Stomach (tissue), 9 donors: Measurements from ENCODE around the gene PRKACG. TPM values are rescaled to one million over a fixed set of nuclear protein-coding genes. Genes with fewer than 3 reads are reported as not detected.
A peak's percentile ranks its signal among the peaks of the same experiment; 100 is the strongest.

Source experiments
- DNase-seq, 2 donors: peaks; one replicate each; pipeline versions ENCODE4 v3.0.0 to v3.0.0-alpha.2; 2013 to 2019
- H3K27ac ChIP-seq, 5 donors: fragments of 200-600 bp in 4 of 5; sonication (generic) in 4 of 5; one replicate each; pipeline ENCODE4 v1.5.1; 2013 to 2019; ENCODE audit warnings: mild to moderate bottlenecking in 1 of 5, moderate library complexity in 1 of 5
- H3K27me3 ChIP-seq, 3 donors: fragments of 200-600 bp; sonication (generic); one replicate each; pipeline ENCODE4 v1.5.1; 2017 to 2019; ENCODE audit warnings: mixed run types in 1 of 3
- H3K36me3 ChIP-seq, 4 donors: fragments of 200-600 bp; sonication (generic); 1 replicate in 3 of 4; 2 replicates in 1 of 4; pipeline ENCODE4 v1.5.1; 2016 to 2019
- H3K4me1 ChIP-seq, 4 donors: fragments of 200-600 bp; sonication (generic); one replicate each; pipeline ENCODE4 v1.5.1; 2016 to 2019
- H3K4me3 ChIP-seq, 4 donors: fragments of 200-600 bp; sonication (generic) in 3 of 4; one replicate each; pipeline ENCODE4 v1.5.1; 2016 to 2019; ENCODE audit warnings: mild to moderate bottlenecking in 1 of 4
- H3K9me3 ChIP-seq, 4 donors: fragments of 200-600 bp; sonication (generic); one replicate each; pipeline ENCODE4 v1.5.1; 2016 to 2019
- EP300 ChIP-seq: sonication (generic); formaldehyde crosslinking; IDR thresholded peaks from one replicate; pipeline ENCODE4 v1.6.1; 2017; ENCODE audit warnings: antibody characterized with exemption
- POLR2A ChIP-seq, 4 donors: fragments of 450-650 bp; IDR thresholded peaks; one replicate each; pipeline ENCODE4 v1.6.1; 2016; ENCODE audit warnings: antibody characterized with exemption in 4 of 4, control low read depth in 2 of 4, mild to moderate bottlenecking in 1 of 4, moderate library complexity in 1 of 4
- POLR2AphosphoS5 ChIP-seq, 3 donors: sonication (generic); formaldehyde crosslinking; IDR thresholded peaks; one replicate each; pipeline ENCODE4 v1.6.1; 2016; ENCODE audit warnings: antibody characterized with exemption in 3 of 3
- WGBS, 5 donors: extraction: QIAGEN DNeasy Blood & Tissue Kit in 3 of 5; methylation state at CpG; one replicate each; pipeline versions ENCODE4 v1.1.5 to v1.1.7; 2013 to 2018; 5-methylcytosine and 5-hydroxymethylcytosine counted together
- intact Hi-C: fragments of 100-400 bp; cut with DNase I; formaldehyde crosslinking; loops from one replicate; pipeline ENCODE4 v1.15.1; 2023; ENCODE audit warnings: low total_unique reads
- polyA plus RNA-seq, 3 donors: library from polyadenylated mRNA; stranded (reverse); fragments of 200-250 nt; gene quantifications; one replicate each; pipeline ENCODE4 v1.2.3, GENCODE V29; 2013
- total RNA-seq, 5 donors: library from RNA; depleted of rRNA; stranded (reverse); fragments of >200 nt; gene quantifications; one replicate each; pipeline versions ENCODE4 v1.1.0 to v1.2.3, GENCODE V29; 2014 to 2016
- TF ChIP-seq, protein P1 (sequence below), 7 experiments: fragments of 450-650 bp in 4 of 7; fragments of 200-600 bp in 3 of 7; sonication (generic) in 3 of 7; IDR thresholded peaks; one replicate each; pipeline ENCODE4 v1.5.1; 2016 to 2019; ENCODE audit warnings: antibody characterized with exemption in 7 of 7, control low read depth in 2 of 7, mild to moderate bottlenecking in 1 of 7
- donor health status: healthy with polysubstance abuse.
- donor health status: Bipolar disorder and iron deficiency.
- donor health status: healthy.

The PRKACG gene
- total and polyA plus RNA-seq, 8 donors, result not detected

DNA sequence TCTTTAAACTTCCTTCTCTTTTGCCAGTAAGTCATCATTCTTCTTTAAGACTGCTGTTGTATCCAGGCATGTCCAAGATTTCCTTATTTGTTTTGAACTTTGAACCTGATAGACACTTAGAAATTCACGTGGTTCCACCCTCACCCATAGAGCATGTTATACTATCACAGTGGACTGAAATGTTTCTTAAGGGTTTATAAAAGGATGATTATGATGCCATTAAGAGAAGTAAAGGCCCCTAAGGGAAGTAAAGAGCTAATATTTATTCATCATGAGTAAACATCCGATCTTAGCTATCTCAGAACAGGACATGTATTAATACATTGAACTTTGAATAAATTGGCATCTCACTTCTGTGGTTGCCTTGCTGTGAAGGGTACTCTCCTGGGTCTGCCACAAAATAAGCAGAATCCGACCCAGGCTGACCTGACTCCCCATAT, 49.8 kb downstream of the PRKACG start:
- Histone ChIP-seq H3K4me3 (no peak overlapping the region), H3K27ac (peak overlapping the region in 2 of 5 donors; percentile 27 to 63), H3K27me3 (no peaks in the 10 kb centered on the region), H3K4me1 (peaks cover 4 to 21% (median 16%) of the 10 kb centered on the region in 4 donors), H3K36me3 (no peaks in the 10 kb centered on the region), H3K9me3 (no peaks in the 10 kb centered on the region)
- 17 to 55% (median 24%) methylated on average over 3 of the region's 3 CpGs for WGBS, 5 donors
- peak in 1 of 2 donors; percentile 27 for DNase-seq
- intact Hi-C loops, result no loop called here
- TF ChIP-seq EP300, result no peak
- no peak for TF ChIP-seq POLR2AphosphoS5 (IDR thresholded peaks at IDR 0.05)
- no peak for TF ChIP-seq POLR2A (IDR thresholded peaks at IDR 0.05)
- TF ChIP-seq, protein P1, sequence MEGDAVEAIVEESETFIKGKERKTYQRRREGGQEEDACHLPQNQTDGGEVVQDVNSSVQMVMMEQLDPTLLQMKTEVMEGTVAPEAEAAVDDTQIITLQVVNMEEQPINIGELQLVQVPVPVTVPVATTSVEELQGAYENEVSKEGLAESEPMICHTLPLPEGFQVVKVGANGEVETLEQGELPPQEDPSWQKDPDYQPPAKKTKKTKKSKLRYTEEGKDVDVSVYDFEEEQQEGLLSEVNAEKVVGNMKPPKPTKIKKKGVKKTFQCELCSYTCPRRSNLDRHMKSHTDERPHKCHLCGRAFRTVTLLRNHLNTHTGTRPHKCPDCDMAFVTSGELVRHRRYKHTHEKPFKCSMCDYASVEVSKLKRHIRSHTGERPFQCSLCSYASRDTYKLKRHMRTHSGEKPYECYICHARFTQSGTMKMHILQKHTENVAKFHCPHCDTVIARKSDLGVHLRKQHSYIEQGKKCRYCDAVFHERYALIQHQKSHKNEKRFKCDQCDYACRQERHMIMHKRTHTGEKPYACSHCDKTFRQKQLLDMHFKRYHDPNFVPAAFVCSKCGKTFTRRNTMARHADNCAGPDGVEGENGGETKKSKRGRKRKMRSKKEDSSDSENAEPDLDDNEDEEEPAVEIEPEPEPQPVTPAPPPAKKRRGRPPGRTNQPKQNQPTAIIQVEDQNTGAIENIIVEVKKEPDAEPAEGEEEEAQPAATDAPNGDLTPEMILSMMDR (IDR thresholded peaks at IDR 0.05), result no peak

DNA sequence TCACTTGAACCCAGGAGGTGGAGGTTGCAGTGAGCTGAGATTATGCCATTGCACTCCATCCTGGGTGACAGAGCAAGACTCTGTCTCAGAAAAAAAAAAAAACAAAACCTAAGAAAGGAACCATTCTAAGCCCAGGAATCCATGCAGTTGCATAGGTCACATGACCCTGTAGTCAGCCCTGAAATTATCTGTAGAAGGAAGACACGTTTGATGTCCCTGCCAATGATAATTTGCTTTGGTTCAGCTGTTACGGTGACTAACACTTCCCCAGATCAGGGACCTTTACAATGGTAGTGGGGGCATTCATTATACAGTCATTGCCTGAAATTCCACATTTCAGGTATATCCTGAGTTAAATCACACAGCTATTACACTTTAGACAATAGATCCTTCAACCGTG, 50.5 kb downstream of the PRKACG start:
- Histone ChIP-seq H3K27ac (peak overlapping the region in 2 of 5 donors; percentile 27 to 63), H3K4me3 (no peak overlapping the region), H3K9me3 (no peaks in the 10 kb centered on the region), H3K27me3 (no peaks in the 10 kb centered on the region), H3K4me1 (peaks cover 4 to 21% (median 16%) of the 10 kb centered on the region in 4 donors), H3K36me3 (no peaks in the 10 kb centered on the region)
- no peak for DNase-seq
- intact Hi-C loops, result no loop called here
- 46 to 67% (median 57%) methylated on average over 3 of the region's 3 CpGs for whole genome bisulfite sequencing, 5 donors
- TF ChIP-seq POLR2A (IDR thresholded peaks at IDR 0.05) (no peak), EP300 (no peak), POLR2AphosphoS5 (IDR thresholded peaks at IDR 0.05) (no peak)
- TF ChIP-seq, protein P1 (IDR thresholded peaks at IDR 0.05), result no peak

Other genes starting within 250 kb of the PRKACG start
- gene FXN, start 21.6 kb upstream of the PRKACG start, total RNA-seq, result 1 to 10 TPM in 4 of 5 donors, under 1 TPM in 1; 0.58 to 4.2 (median 3.2) TPM
- 10 to 100 TPM in 2 of 3 donors, 1 to 10 TPM in 1; 9.0 to 15.3 (median 14.7) TPM for gene FXN, start 21.6 kb upstream of the PRKACG start, polyA plus RNA-seq
- gene TJP2, start 160.2 kb upstream of the PRKACG start, total RNA-seq, result 100 to 1,000 TPM; 138 to 371 (median 216) TPM
- 10 to 100 TPM; 28.6 to 30.5 (median 29.5) TPM for gene TJP2, start 160.2 kb upstream of the PRKACG start, polyA plus RNA-seq